ENCODE measurements around the gene GLT8D1. TPM values are rescaled to one million over a fixed set of nuclear protein-coding genes. Genes with fewer than 3 reads are reported as not detected.
A peak's percentile ranks its signal among the peaks of the same experiment; 100 is the strongest.

The GLT8D1 gene
- polyA plus RNA-seq, 4 donors: 13.0 to 47.6 (median 26.3) TPM

GRCh38 chr3:52705438-52705687 lies 228 bp downstream of the GLT8D1 start:
- no peak for FAIRE-seq
- 0 to 1% (median 1%) methylated on average over 24 to 25 of the region's 25 CpGs for WGBS, 3 donors
- H3K27ac ChIP-seq (ENCODE audit: low read depth in 1 of 3, low read length in 2 of 3): peak overlapping the region; percentile 83 to 94 (median 86)
- no peaks in the 10 kb centered on the region for H3K27me3 ChIP-seq (ENCODE audit: control insufficient read depth in 3 of 3, insufficient read depth in 3 of 3, low read length in 3 of 3)
- H3K4me3 ChIP-seq (ENCODE audit: low read depth in 1 of 3, low read length in 3 of 3): peak overlapping the region; percentile 84 to 99 (median 88)
- H3K9me3 ChIP-seq (ENCODE audit: control insufficient read depth in 2 of 2, insufficient read depth in 1 of 2, low read depth in 1 of 2, low read length in 1 of 2): no peaks in the 10 kb centered on the region
- H3K36me3 ChIP-seq (ENCODE audit: control insufficient read depth in 3 of 3, insufficient read depth in 2 of 3, low read depth in 1 of 3, low read length in 3 of 3): peaks cover 0 to 17% (median 0%) of the 10 kb centered on the region in 3 donors
- H3K4me1 ChIP-seq (ENCODE audit: control insufficient read depth in 3 of 3, insufficient read depth in 2 of 3, low read depth in 1 of 3, low read length in 2 of 3): peaks cover 2 to 25% (median 5%) of the 10 kb centered on the region in 3 donors
- DNase-seq: no peak

GRCh38 chr3:52704611-52705437 lies 767 bp downstream of the GLT8D1 start:
- Histone ChIP-seq H3K27me3 (ENCODE audit: control insufficient read depth in 3 of 3, insufficient read depth in 3 of 3, low read length in 3 of 3) (no peaks in the 10 kb centered on the region), H3K4me1 (ENCODE audit: control insufficient read depth in 3 of 3, insufficient read depth in 2 of 3, low read depth in 1 of 3, low read length in 2 of 3) (peaks cover 2 to 25% (median 5%) of the 10 kb centered on the region in 3 donors), H3K9me3 (ENCODE audit: control insufficient read depth in 2 of 2, insufficient read depth in 1 of 2, low read depth in 1 of 2, low read length in 1 of 2) (no peaks in the 10 kb centered on the region), H3K27ac (ENCODE audit: low read depth in 1 of 3, low read length in 2 of 3) (peak overlapping the region; percentile 83 to 94 (median 86)), H3K36me3 (ENCODE audit: control insufficient read depth in 3 of 3, insufficient read depth in 2 of 3, low read depth in 1 of 3, low read length in 3 of 3) (peaks cover 0 to 17% (median 0%) of the 10 kb centered on the region in 3 donors), H3K4me3 (ENCODE audit: low read depth in 1 of 3, low read length in 3 of 3) (peak overlapping the region; percentile 84 to 99 (median 88))
- 0 to 3% (median 1%) methylated on average over 22 of the region's 22 CpGs for WGBS, 3 donors
- no peak for FAIRE-seq
- peak; percentile 70 to 76 for DNase-seq

- no peak for FAIRE-seq
- WGBS, 3 donors: 88 to 90% (median 90%) methylated on average over 7 of the region's 7 CpGs
- no peak overlapping the region for H3K27ac ChIP-seq (ENCODE audit: low read depth in 1 of 3, low read length in 2 of 3)
Observed at GRCh38 chr3:52703341-52703740, 2.2 kb downstream of the GLT8D1 start.

GRCh38 chr3:52697632-52697965 lies 8.0 kb downstream of the GLT8D1 start:
- Histone ChIP-seq H3K36me3 (ENCODE audit: control insufficient read depth in 3 of 3, insufficient read depth in 2 of 3, low read depth in 1 of 3, low read length in 3 of 3) (peaks cover 15 to 19% (median 15%) of the 10 kb centered on the region in 3 donors), H3K27me3 (ENCODE audit: control insufficient read depth in 3 of 3, insufficient read depth in 3 of 3, low read length in 3 of 3) (no peaks in the 10 kb centered on the region), H3K27ac (ENCODE audit: low read depth in 1 of 3, low read length in 2 of 3) (no peak overlapping the region), H3K9me3 (ENCODE audit: control insufficient read depth in 2 of 2, insufficient read depth in 1 of 2, low read depth in 1 of 2, low read length in 1 of 2) (no peaks in the 10 kb centered on the region), H3K4me1 (ENCODE audit: control insufficient read depth in 3 of 3, insufficient read depth in 2 of 3, low read depth in 1 of 3, low read length in 2 of 3) (no peaks in the 10 kb centered on the region), H3K4me3 (ENCODE audit: low read depth in 1 of 3, low read length in 3 of 3) (no peak overlapping the region)
- DNase-seq (no peak), FAIRE-seq (no peak)
- WGBS, 3 donors: 91 to 94% (median 92%) methylated on average over 4 of the region's 4 CpGs

More at GRCh38 chr3:52703341-52703740, 2.2 kb downstream of the GLT8D1 start:
- Histone ChIP-seq H3K4me3 (ENCODE audit: low read depth in 1 of 3, low read length in 3 of 3) (no peak overlapping the region), H3K36me3 (ENCODE audit: control insufficient read depth in 3 of 3, insufficient read depth in 2 of 3, low read depth in 1 of 3, low read length in 3 of 3) (peaks cover 0 to 11% (median 0%) of the 10 kb centered on the region in 3 donors), H3K4me1 (ENCODE audit: control insufficient read depth in 3 of 3, insufficient read depth in 2 of 3, low read depth in 1 of 3, low read length in 2 of 3) (peaks cover 2 to 25% (median 5%) of the 10 kb centered on the region in 3 donors), H3K9me3 (ENCODE audit: control insufficient read depth in 2 of 2, insufficient read depth in 1 of 2, low read depth in 1 of 2, low read length in 1 of 2) (no peaks in the 10 kb centered on the region), H3K27me3 (ENCODE audit: control insufficient read depth in 3 of 3, insufficient read depth in 3 of 3, low read length in 3 of 3) (no peaks in the 10 kb centered on the region)
- DNase-seq: no peak

GRCh38 chr3:52696830-52697631 lies 8.6 kb downstream of the GLT8D1 start:
- H3K36me3 ChIP-seq (ENCODE audit: control insufficient read depth in 3 of 3, insufficient read depth in 2 of 3, low read depth in 1 of 3, low read length in 3 of 3): peaks cover 15 to 20% (median 18%) of the 10 kb centered on the region in 3 donors
- DNase-seq: no peak
- 79 to 92% (median 82%) methylated on average over 2 of the region's 2 CpGs for WGBS, 3 donors
- peak overlapping the region in 1 of 3 donors; percentile 33 for H3K27ac ChIP-seq (ENCODE audit: low read depth in 1 of 3, low read length in 2 of 3)
- H3K9me3 ChIP-seq (ENCODE audit: control insufficient read depth in 2 of 2, insufficient read depth in 1 of 2, low read depth in 1 of 2, low read length in 1 of 2): no peaks in the 10 kb centered on the region
- no peak for FAIRE-seq
- no peaks in the 10 kb centered on the region for H3K4me1 ChIP-seq (ENCODE audit: control insufficient read depth in 3 of 3, insufficient read depth in 2 of 3, low read depth in 1 of 3, low read length in 2 of 3)
- no peak overlapping the region for H3K4me3 ChIP-seq (ENCODE audit: low read depth in 1 of 3, low read length in 3 of 3)
- no peaks in the 10 kb centered on the region for H3K27me3 ChIP-seq (ENCODE audit: control insufficient read depth in 3 of 3, insufficient read depth in 3 of 3, low read length in 3 of 3)

- Histone ChIP-seq H3K9me3 (ENCODE audit: control insufficient read depth in 2 of 2, insufficient read depth in 1 of 2, low read depth in 1 of 2, low read length in 1 of 2) (no peaks in the 10 kb centered on the region), H3K4me3 (ENCODE audit: low read depth in 1 of 3, low read length in 3 of 3) (no peak overlapping the region), H3K27ac (ENCODE audit: low read depth in 1 of 3, low read length in 2 of 3) (no peak overlapping the region), H3K36me3 (ENCODE audit: control insufficient read depth in 3 of 3, insufficient read depth in 2 of 3, low read depth in 1 of 3, low read length in 3 of 3) (peaks cover 18 to 26% (median 19%) of the 10 kb centered on the region in 3 donors), H3K27me3 (ENCODE audit: control insufficient read depth in 3 of 3, insufficient read depth in 3 of 3, low read length in 3 of 3) (no peaks in the 10 kb centered on the region), H3K4me1 (ENCODE audit: control insufficient read depth in 3 of 3, insufficient read depth in 2 of 3, low read depth in 1 of 3, low read length in 2 of 3) (no peaks in the 10 kb centered on the region)
- WGBS, 3 donors: 80 to 87% (median 82%) methylated on average over 4 of the region's 4 CpGs
- FAIRE-seq (no peak), DNase-seq (no peak)
Observed at GRCh38 chr3:52695798-52696671, 9.6 kb downstream of the GLT8D1 start.

- 74 to 89% (median 78%) methylated on average over 7 of the region's 7 CpGs for WGBS, 3 donors
- no peak overlapping the region for H3K4me3 ChIP-seq (ENCODE audit: low read depth in 1 of 3, low read length in 3 of 3)
- H3K27me3 ChIP-seq (ENCODE audit: control insufficient read depth in 3 of 3, insufficient read depth in 3 of 3, low read length in 3 of 3): no peaks in the 10 kb centered on the region
- H3K9me3 ChIP-seq (ENCODE audit: control insufficient read depth in 2 of 2, insufficient read depth in 1 of 2, low read depth in 1 of 2, low read length in 1 of 2): no peaks in the 10 kb centered on the region
- H3K27ac ChIP-seq (ENCODE audit: low read depth in 1 of 3, low read length in 2 of 3): no peak overlapping the region
- H3K4me1 ChIP-seq (ENCODE audit: control insufficient read depth in 3 of 3, insufficient read depth in 2 of 3, low read depth in 1 of 3, low read length in 2 of 3): no peaks in the 10 kb centered on the region
- FAIRE-seq (no peak), DNase-seq (no peak)
- peaks cover 19 to 31% (median 25%) of the 10 kb centered on the region in 3 donors for H3K36me3 ChIP-seq (ENCODE audit: control insufficient read depth in 3 of 3, insufficient read depth in 2 of 3, low read depth in 1 of 3, low read length in 3 of 3)
Observed at GRCh38 chr3:52694528-52695189, 10.9 kb downstream of the GLT8D1 start.
